Activated CD4-positive, alpha-beta T cell treated with anti-CD3 and anti-CD28 coated beads, Interleukin-2, amount 10 ng/mL, durations not matched to agents 7 days and 5 days (primary cell): ENCODE data around the gene MAPT. TPM values are rescaled to one million over a fixed set of nuclear protein-coding genes. Genes with fewer than 3 reads are reported as not detected.

Source experiments
- CTCF ChIA-PET: fragments of 350-600 bp; sonication (Branson Sonifier 250); formaldehyde crosslinking; loops from one replicate; lab custom pipeline; 2021; ENCODE audit warnings: antibody characterized with exemption; lab: Charles Lee
- POLR2A ChIA-PET: fragments of 350-600 bp; sonication (Branson Sonifier 250); formaldehyde crosslinking; loops from one replicate; lab custom pipeline; 2021; ENCODE audit warnings: antibody characterized with exemption; lab: Charles Lee
- DNase-seq: peaks from one replicate; pipeline ENCODE4 v3.0.0-alpha.2; 2020
- H3K27ac Mint-ChIP-seq: one replicate; pipeline ENCODE4 v1.8.0; 2021; ENCODE audit warnings: mild to moderate bottlenecking, moderate library complexity, mixed read lengths
- H3K27me3 Mint-ChIP-seq: one replicate; pipeline ENCODE4 v1.8.0; 2021; ENCODE audit warnings: mixed read lengths
- H3K36me3 Mint-ChIP-seq: one replicate; pipeline ENCODE4 v1.8.0; 2021; ENCODE audit warnings: low read depth, mixed read lengths
- H3K4me1 Mint-ChIP-seq: one replicate; pipeline ENCODE4 v1.8.0; 2021; ENCODE audit warnings: mixed read lengths
- H3K4me3 Mint-ChIP-seq: one replicate; pipeline ENCODE4 v1.8.0; 2021; ENCODE audit warnings: mild to moderate bottlenecking, moderate library complexity, mixed read lengths
- H3K9me3 Mint-ChIP-seq: one replicate; pipeline ENCODE4 v1.8.0; 2021; ENCODE audit warnings: mixed read lengths
- total RNA-seq, 2 experiments: library from RNA; stranded (reverse); gene quantifications; one replicate each; pipeline ENCODE4 v1.2.3, GENCODE V29; 2021

Gene MAPT
- total RNA-seq, 2 experiments from 2014 or later, result 0.12 to 0.46 TPM

DNA sequence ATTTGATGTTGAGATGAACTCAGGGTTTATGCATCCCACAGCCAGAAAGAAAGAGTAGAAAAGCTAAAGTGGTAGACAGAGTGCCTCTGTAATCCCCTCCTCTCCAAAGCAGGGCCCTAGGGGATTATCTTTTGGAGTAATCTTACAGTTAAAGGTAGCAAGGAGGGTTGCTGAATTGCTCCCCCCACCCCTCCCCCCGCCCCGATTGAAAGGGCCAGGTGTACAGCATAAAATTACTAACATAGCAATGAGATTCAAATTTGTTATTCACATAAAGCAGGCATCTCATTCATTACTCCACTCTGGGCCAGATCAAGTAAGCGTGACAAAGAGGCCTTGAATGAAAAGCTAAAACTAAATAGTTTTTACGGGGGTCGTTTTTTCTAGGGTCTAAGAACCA lies 177.4 kb downstream of the MAPT start:
- POLR2A ChIA-PET, result no interaction called here
- no peak for DNase-seq
- CTCF ChIA-PET, result no interaction called here
- peaks cover 22% of the 10 kb centered on the region for H3K36me3 Mint-ChIP-seq
- H3K27ac Mint-ChIP-seq, result no peak overlapping the region
- H3K4me1 Mint-ChIP-seq, result peaks cover 6% of the 10 kb centered on the region
- no peaks in the 10 kb centered on the region for H3K27me3 Mint-ChIP-seq
- H3K9me3 Mint-ChIP-seq, result no peaks in the 10 kb centered on the region
- H3K4me3 Mint-ChIP-seq, result no peak overlapping the region

DNA sequence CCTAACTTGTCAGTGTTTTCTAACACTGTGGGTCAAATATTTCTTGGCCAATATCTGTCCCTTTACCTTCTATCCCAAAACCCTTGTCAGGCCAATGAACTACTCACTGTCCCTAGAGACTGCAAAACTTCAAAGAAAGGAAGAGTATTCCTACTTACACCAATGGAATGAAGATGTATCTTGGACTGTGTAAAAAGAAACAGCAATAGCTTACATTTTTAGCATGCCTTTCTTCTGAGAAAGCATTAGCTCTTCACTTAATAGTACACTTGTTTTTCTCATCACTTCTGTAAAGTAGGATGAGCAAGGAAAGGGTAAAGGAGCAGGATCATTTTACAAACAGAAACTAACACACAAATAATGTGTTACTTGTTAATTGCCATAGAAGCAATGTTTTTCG lies 178.6 kb downstream of the MAPT start:
- H3K27ac Mint-ChIP-seq, result no peak overlapping the region
- peaks cover 14% of the 10 kb centered on the region for H3K36me3 Mint-ChIP-seq
- peaks cover 6% of the 10 kb centered on the region for H3K4me1 Mint-ChIP-seq
- no peak for DNase-seq
- ChIA-PET CTCF (no interaction called here), POLR2A (no interaction called here)
- no peaks in the 10 kb centered on the region for H3K9me3 Mint-ChIP-seq
- H3K4me3 Mint-ChIP-seq, result no peak overlapping the region
- no peaks in the 10 kb centered on the region for H3K27me3 Mint-ChIP-seq

DNA sequence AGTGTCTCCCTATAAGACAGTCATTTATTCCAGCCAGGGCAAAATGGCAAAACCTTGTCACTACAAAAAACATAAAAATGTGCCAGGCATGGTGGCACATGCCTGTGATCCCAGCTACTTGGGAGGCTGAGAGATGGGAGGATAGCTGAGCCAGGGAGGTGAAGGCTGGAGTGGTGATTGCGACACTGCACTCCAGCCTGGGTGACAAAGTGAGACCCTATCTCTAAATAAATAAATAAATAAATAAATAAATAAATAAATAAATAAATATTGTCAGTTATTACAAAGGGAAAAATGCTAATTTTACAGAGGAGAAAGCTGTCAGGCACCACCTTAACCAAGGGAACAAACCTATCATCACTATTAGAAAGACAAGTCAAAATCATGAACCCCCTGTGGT lies 180.2 kb downstream of the MAPT start:
- Mint-ChIP-seq H3K4me3 (no peak overlapping the region), H3K9me3 (no peaks in the 10 kb centered on the region), H3K27me3 (no peaks in the 10 kb centered on the region), H3K4me1 (peaks cover 6% of the 10 kb centered on the region), H3K36me3 (peaks cover 20% of the 10 kb centered on the region), H3K27ac (no peak overlapping the region)
- no peak for DNase-seq
- CTCF ChIA-PET, result no interaction called here
- POLR2A ChIA-PET, result no interaction called here

Other genes starting within 250 kb of the MAPT start
- gene CRHR1, start 110.2 kb upstream of the MAPT start, total RNA-seq, result not detected
- not detected for gene SPPL2C, start 49.7 kb upstream of the MAPT start, total RNA-seq
- gene STH, start 104.7 kb downstream of the MAPT start, total RNA-seq, result not detected